ENCODE data around the gene AP5Z1.

- no peak for TF ChIP-seq CTCF (IDR thresholded peaks at IDR 0.05)
- no peak for TF ChIP-seq POLR2A (IDR thresholded peaks at IDR 0.05; ENCODE audit: low read depth)
Observed at GRCh38 chr7:4772306-4772705, 3.1 kb upstream of the AP5Z1 start.

All from esophagus muscularis mucosa (tissue), 3 donors.